ENCODE measurements around the gene SHLD1.

DNA sequence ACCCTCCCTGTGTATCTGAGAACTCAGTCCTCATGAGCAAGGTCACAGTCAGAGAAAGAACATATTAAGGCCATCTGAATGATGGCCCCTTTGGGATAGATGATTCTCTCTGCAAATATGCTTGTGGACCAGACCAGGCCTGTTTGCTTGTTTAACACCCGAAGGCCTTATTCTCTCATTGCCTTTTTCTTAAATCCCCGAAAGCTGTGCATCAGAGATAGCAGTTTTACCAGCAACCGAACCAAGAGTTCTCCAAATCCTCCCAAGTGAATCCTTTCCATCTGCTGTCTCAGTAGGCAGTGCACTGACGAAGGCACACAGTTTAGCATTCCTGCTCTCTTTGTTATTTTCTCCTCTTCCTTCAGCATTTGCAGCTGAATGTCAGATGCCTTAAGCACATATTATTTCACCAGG, 120.4 kb downstream of the SHLD1 start:
- TF ChIP-seq CREB1 (IDR thresholded peaks at IDR 0.05; ENCODE audit: low read depth) (no peak), CEBPB (IDR thresholded peaks at IDR 0.05) (no peak)
- TF ChIP-seq, protein P1, sequence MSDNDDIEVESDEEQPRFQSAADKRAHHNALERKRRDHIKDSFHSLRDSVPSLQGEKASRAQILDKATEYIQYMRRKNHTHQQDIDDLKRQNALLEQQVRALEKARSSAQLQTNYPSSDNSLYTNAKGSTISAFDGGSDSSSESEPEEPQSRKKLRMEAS (IDR thresholded peaks at IDR 0.05) = no peak

Data from Ishikawa (cell line).